OCI-LY1 (cell line): ENCODE data around the gene NR2F6.

ENCODE experiments used
- CTCF ChIP-seq: fragments of 200-600 bp; sonication (generic), shearing (Covaris generic); IDR thresholded peaks from 2 replicates; pipeline ENCODE4 v1.5.1; 2017; ENCODE audit warnings: mild to moderate bottlenecking, antibody characterized with exemption, low read length, moderate library complexity, mixed read lengths
- EZH2 ChIP-seq: fragments of 200-600 bp; sonication (generic), shearing (Covaris generic); IDR thresholded peaks from 2 replicates; pipeline ENCODE4 v1.8.0; 2017; ENCODE audit warnings: borderline replicate concordance, mixed run types, mild to moderate bottlenecking, antibody characterized with exemption, low read length, moderate library complexity, mixed read lengths

GRCh38 chr19:17262557-17262956 lies 16.8 kb upstream of the NR2F6 start:
- TF ChIP-seq CTCF (no peak), EZH2 (no peak)
